ENCODE data around the gene GLYATL3.

Gene GLYATL3

DNA sequence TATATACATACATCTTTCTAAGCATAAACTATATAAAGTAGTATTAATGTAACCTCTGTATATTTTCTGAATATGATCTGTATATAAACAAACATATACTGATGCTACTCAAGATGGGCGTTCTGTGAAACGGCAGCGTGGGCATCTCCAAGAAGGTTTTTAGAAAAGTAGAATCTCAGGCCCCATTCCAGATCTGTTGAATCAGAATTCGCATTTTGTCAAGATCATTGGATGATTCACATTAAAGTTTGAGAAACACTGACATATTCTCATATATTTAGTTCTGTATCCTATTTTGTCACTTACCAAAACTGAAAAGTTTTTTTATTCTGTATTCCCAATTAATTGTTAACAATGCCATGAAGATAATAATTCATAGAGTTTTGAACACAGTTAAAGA, 56.2 kb downstream of the GLYATL3 start:
- no peak overlapping the region for H3K27ac ChIP-seq
- no peaks in the 10 kb centered on the region for H3K36me3 ChIP-seq
- H3K27me3 ChIP-seq = peaks cover 32% of the 10 kb centered on the region
- no peaks in the 10 kb centered on the region for H3K9me3 ChIP-seq
- H3K4me1 ChIP-seq (ENCODE audit: control insufficient read depth in 1 of 2, insufficient read depth in 1 of 2, low read depth in 1 of 2, low read length in 1 of 2) = peaks cover 8% of the 10 kb centered on the region in 2 experiments
- TF ChIP-seq, protein P1, sequence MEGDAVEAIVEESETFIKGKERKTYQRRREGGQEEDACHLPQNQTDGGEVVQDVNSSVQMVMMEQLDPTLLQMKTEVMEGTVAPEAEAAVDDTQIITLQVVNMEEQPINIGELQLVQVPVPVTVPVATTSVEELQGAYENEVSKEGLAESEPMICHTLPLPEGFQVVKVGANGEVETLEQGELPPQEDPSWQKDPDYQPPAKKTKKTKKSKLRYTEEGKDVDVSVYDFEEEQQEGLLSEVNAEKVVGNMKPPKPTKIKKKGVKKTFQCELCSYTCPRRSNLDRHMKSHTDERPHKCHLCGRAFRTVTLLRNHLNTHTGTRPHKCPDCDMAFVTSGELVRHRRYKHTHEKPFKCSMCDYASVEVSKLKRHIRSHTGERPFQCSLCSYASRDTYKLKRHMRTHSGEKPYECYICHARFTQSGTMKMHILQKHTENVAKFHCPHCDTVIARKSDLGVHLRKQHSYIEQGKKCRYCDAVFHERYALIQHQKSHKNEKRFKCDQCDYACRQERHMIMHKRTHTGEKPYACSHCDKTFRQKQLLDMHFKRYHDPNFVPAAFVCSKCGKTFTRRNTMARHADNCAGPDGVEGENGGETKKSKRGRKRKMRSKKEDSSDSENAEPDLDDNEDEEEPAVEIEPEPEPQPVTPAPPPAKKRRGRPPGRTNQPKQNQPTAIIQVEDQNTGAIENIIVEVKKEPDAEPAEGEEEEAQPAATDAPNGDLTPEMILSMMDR (IDR thresholded peaks at IDR 0.05) = no peak
- H3K4me3 ChIP-seq (ENCODE audit: low read depth in 1 of 2, low read length in 1 of 2) = no peak overlapping the region

- Histone ChIP-seq H3K4me1 (ENCODE audit: control insufficient read depth in 1 of 2, insufficient read depth in 1 of 2, low read depth in 1 of 2, low read length in 1 of 2) (peaks cover 3% of the 10 kb centered on the region in 2 experiments), H3K36me3 (no peaks in the 10 kb centered on the region), H3K9me3 (no peaks in the 10 kb centered on the region), H3K27ac (no peak overlapping the region), H3K4me3 (ENCODE audit: low read depth in 1 of 2, low read length in 1 of 2) (no peak overlapping the region), H3K27me3 (peaks cover 28% of the 10 kb centered on the region)
- TF ChIP-seq, protein P1 (IDR thresholded peaks at IDR 0.05) = no peak
Measured at GRCh38 chr6:49556429-49556837, 56.7 kb downstream of the GLYATL3 start.

- no peaks in the 10 kb centered on the region for H3K9me3 ChIP-seq
- TF ChIP-seq, protein P1 (IDR thresholded peaks at IDR 0.05) = no peak
- no peak overlapping the region for H3K4me3 ChIP-seq (ENCODE audit: low read depth in 1 of 2, low read length in 1 of 2)
- peaks cover 20% of the 10 kb centered on the region for H3K27me3 ChIP-seq
- H3K36me3 ChIP-seq = no peaks in the 10 kb centered on the region
- H3K4me1 ChIP-seq (ENCODE audit: control insufficient read depth in 1 of 2, insufficient read depth in 1 of 2, low read depth in 1 of 2, low read length in 1 of 2) = no peaks in the 10 kb centered on the region
- H3K27ac ChIP-seq = no peak overlapping the region
Measured at GRCh38 chr6:49557177-49557576, 57.5 kb downstream of the GLYATL3 start.

- Histone ChIP-seq H3K36me3 (no peaks in the 10 kb centered on the region), H3K4me3 (ENCODE audit: low read depth in 1 of 2, low read length in 1 of 2) (no peak overlapping the region), H3K27me3 (peaks cover 9% of the 10 kb centered on the region), H3K27ac (no peak overlapping the region), H3K4me1 (ENCODE audit: control insufficient read depth in 1 of 2, insufficient read depth in 1 of 2, low read depth in 1 of 2, low read length in 1 of 2) (no peaks in the 10 kb centered on the region), H3K9me3 (no peaks in the 10 kb centered on the region)
- TF ChIP-seq, protein P1 (IDR thresholded peaks at IDR 0.05) = no peak
Measured at GRCh38 chr6:49558238-49558637, 58.5 kb downstream of the GLYATL3 start.

DNA sequence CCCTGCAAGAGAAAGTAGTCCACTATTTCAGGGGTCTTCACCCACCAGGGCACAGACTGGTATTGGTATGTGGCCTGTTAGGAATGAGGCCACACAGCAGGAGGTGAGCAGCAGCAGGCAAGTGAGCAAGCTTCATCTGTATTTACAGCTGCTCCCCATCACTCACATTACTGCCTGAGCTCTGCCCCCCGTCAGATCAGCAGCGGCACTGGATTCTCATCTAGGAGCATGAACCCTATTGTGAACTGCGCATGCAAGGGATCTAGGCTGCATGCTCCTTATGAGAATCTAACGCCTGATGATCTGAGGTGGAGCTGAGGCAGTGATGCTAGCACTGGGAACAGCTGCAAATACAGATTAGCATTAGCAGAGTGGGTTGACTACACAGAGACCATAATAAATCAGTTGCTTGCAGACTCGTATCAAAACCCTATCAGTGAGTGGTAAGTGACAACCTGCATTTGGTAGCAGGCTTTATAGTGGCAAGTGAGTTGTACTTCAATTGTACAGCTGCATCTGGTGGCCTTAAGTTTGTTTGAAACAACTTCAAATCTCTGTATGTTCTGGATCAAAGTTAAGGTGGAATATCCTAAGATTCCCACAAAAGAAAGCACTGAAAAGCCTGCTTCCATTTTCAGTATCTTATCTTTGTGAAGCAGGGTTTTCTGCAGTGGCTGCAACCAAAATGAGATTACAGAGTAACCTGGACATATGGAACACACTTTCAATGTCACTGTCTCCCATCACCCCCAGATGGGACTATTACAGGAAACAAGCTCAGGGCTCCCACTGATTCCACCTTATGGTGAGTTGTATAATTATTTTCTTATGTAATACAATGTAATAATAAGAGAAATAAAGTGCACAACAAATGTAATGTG, 63.5 kb downstream of the GLYATL3 start:
- Histone ChIP-seq H3K9me3 (no peaks in the 10 kb centered on the region), H3K27me3 (no peaks in the 10 kb centered on the region), H3K4me1 (ENCODE audit: control insufficient read depth in 1 of 2, insufficient read depth in 1 of 2, low read depth in 1 of 2, low read length in 1 of 2) (no peaks in the 10 kb centered on the region), H3K4me3 (ENCODE audit: low read depth in 1 of 2, low read length in 1 of 2) (no peak overlapping the region), H3K36me3 (no peaks in the 10 kb centered on the region), H3K27ac (no peak overlapping the region)
- TF ChIP-seq, protein P1 (IDR thresholded peaks at IDR 0.05) = no peak

Measured in neutrophil (primary cell).